ENCODE measurements around the gene MAN1A2. TPM values are rescaled to one million over a fixed set of nuclear protein-coding genes. Genes with fewer than 3 reads are reported as not detected.

Gene MAN1A2
- total RNA-seq, 1 donor from 2014 or later = 31.8 TPM

GRCh38 chr1:117541585-117541984 is 174.3 kb downstream of the MAN1A2 start:
- H3K27me3 Mint-ChIP-seq (ENCODE audit: unreplicated experiment) = peaks cover 2% of the 10 kb centered on the region
- no peak overlapping the region for H3K4me3 Mint-ChIP-seq (ENCODE audit: unreplicated experiment)
- no peak overlapping the region for H3K27ac Mint-ChIP-seq (ENCODE audit: unreplicated experiment)
- no peaks in the 10 kb centered on the region for H3K36me3 Mint-ChIP-seq (ENCODE audit: unreplicated experiment)
- TF ChIP-seq, protein P1, sequence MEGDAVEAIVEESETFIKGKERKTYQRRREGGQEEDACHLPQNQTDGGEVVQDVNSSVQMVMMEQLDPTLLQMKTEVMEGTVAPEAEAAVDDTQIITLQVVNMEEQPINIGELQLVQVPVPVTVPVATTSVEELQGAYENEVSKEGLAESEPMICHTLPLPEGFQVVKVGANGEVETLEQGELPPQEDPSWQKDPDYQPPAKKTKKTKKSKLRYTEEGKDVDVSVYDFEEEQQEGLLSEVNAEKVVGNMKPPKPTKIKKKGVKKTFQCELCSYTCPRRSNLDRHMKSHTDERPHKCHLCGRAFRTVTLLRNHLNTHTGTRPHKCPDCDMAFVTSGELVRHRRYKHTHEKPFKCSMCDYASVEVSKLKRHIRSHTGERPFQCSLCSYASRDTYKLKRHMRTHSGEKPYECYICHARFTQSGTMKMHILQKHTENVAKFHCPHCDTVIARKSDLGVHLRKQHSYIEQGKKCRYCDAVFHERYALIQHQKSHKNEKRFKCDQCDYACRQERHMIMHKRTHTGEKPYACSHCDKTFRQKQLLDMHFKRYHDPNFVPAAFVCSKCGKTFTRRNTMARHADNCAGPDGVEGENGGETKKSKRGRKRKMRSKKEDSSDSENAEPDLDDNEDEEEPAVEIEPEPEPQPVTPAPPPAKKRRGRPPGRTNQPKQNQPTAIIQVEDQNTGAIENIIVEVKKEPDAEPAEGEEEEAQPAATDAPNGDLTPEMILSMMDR (IDR thresholded peaks at IDR 0.05; ENCODE audit: partially characterized antibody, unreplicated experiment) = no peak
- H3K4me1 Mint-ChIP-seq (ENCODE audit: low read depth, unreplicated experiment) = peaks cover 2% of the 10 kb centered on the region
- H3K9me3 Mint-ChIP-seq (ENCODE audit: unreplicated experiment) = no peaks in the 10 kb centered on the region
- DNase-seq = no peak

DNA sequence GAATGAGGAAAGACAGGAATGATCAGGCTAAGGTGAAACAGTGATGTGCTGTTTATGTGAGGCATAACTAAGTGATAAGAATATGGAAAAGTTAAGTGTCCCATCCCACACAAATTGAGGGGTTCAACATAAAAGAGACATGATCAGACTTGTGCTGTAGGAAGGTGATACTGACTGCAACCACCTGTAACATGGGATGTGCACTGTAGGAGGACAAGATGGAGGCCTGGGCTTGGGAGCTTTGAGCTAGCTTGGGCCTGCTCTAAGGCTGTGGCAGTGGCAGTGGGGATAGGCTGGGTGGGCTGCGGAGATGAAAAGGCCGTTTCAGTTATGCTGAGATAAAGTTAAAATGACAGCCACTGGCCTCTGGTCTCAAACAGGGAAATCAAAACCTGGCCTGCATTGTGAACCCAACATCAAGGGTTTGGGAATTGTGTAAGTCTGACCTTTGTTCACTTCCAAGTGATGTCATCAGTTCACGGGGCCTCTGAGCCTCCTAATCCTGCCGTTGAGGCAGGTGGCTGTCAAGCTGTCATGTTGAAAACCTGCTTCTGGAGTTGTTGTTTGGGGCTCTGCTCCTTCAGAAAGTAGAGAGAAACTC is 177.4 kb downstream of the MAN1A2 start:
- H3K27me3 Mint-ChIP-seq (ENCODE audit: unreplicated experiment) = peaks cover 2% of the 10 kb centered on the region
- no peaks in the 10 kb centered on the region for H3K36me3 Mint-ChIP-seq (ENCODE audit: unreplicated experiment)
- TF ChIP-seq, protein P1 (IDR thresholded peaks at IDR 0.05; ENCODE audit: partially characterized antibody, unreplicated experiment) = no peak
- H3K27ac Mint-ChIP-seq (ENCODE audit: unreplicated experiment) = no peak overlapping the region
- H3K4me3 Mint-ChIP-seq (ENCODE audit: unreplicated experiment) = no peak overlapping the region
- H3K4me1 Mint-ChIP-seq (ENCODE audit: low read depth, unreplicated experiment) = peaks cover 8% of the 10 kb centered on the region
- DNase-seq = no peak
- peaks cover 3% of the 10 kb centered on the region for H3K9me3 Mint-ChIP-seq (ENCODE audit: unreplicated experiment)

DNA sequence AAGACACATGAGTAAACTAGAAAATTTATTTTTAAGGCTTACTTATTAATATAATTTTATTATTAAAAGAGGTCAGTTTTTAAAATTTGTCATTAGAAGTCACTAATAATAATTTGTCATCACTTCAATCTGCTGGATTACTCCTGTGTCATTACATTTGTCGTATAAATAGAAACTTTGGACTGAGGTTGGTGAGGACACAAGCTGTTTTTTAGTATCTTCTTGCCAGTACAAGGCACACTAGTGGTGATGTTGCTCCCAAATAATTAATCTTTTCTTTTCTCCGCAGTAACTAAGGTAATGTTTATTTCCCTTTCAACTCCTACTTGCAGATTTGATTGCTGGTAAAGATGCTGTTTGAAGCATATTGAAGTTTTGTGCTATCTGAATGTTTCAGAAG is 179.2 kb downstream of the MAN1A2 start:
- Mint-ChIP-seq H3K9me3 (ENCODE audit: unreplicated experiment) (peaks cover 4% of the 10 kb centered on the region), H3K27ac (ENCODE audit: unreplicated experiment) (no peak overlapping the region), H3K4me1 (ENCODE audit: low read depth, unreplicated experiment) (peaks cover 8% of the 10 kb centered on the region), H3K27me3 (ENCODE audit: unreplicated experiment) (peaks cover 2% of the 10 kb centered on the region), H3K36me3 (ENCODE audit: unreplicated experiment) (no peaks in the 10 kb centered on the region), H3K4me3 (ENCODE audit: unreplicated experiment) (no peak overlapping the region)
- TF ChIP-seq, protein P1 (IDR thresholded peaks at IDR 0.05; ENCODE audit: partially characterized antibody, unreplicated experiment) = no peak
- no peak for DNase-seq

- TF ChIP-seq, protein P1 (IDR thresholded peaks at IDR 0.05; ENCODE audit: partially characterized antibody, unreplicated experiment) = no peak
- DNase-seq = no peak
These were observed 186.2 kb downstream of the MAN1A2 start for GRCh38 chr1:117553471-117553870.

GRCh38 chr1:117555806-117556205 is 188.6 kb downstream of the MAN1A2 start:
- Mint-ChIP-seq H3K4me1 (ENCODE audit: low read depth, unreplicated experiment) (no peaks in the 10 kb centered on the region), H3K27me3 (ENCODE audit: unreplicated experiment) (no peaks in the 10 kb centered on the region), H3K27ac (ENCODE audit: unreplicated experiment) (no peak overlapping the region), H3K9me3 (ENCODE audit: unreplicated experiment) (peaks cover 6% of the 10 kb centered on the region), H3K36me3 (ENCODE audit: unreplicated experiment) (peaks cover 10% of the 10 kb centered on the region), H3K4me3 (ENCODE audit: unreplicated experiment) (no peak overlapping the region)
- no peak for DNase-seq
- TF ChIP-seq, protein P1 (IDR thresholded peaks at IDR 0.05; ENCODE audit: partially characterized antibody, unreplicated experiment) = no peak

More at GRCh38 chr1:117553471-117553870, 186.2 kb downstream of the MAN1A2 start:
- peaks cover 4% of the 10 kb centered on the region for H3K9me3 Mint-ChIP-seq (ENCODE audit: unreplicated experiment)
- peaks cover 6% of the 10 kb centered on the region for H3K4me1 Mint-ChIP-seq (ENCODE audit: low read depth, unreplicated experiment)
- no peak overlapping the region for H3K27ac Mint-ChIP-seq (ENCODE audit: unreplicated experiment)
- H3K27me3 Mint-ChIP-seq (ENCODE audit: unreplicated experiment) = no peaks in the 10 kb centered on the region
- no peak overlapping the region for H3K4me3 Mint-ChIP-seq (ENCODE audit: unreplicated experiment)
- H3K36me3 Mint-ChIP-seq (ENCODE audit: unreplicated experiment) = no peaks in the 10 kb centered on the region

All from glutamatergic neuron (in vitro differentiated cells).